ENCODE data around the gene SLC22A15.

Gene SLC22A15

DNA sequence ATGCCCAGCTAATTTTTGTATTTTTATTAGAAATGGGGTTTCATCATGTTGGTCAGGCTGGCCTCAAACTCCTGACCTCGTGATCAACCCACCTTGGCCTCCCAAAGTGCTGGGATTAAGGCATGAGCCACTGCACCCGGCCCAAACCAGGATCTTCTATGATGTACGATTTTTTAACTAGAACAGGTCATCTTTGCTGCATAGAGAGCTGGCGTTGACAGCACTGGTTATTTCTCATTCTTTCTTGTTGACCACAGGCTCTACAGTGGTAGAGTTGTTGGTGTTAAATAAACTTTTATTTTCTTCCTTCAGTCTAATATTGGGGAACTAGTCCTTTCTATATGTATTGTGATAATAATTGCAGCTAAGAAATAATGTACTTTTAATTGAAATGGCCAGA is 131.1 kb downstream of the SLC22A15 start:
- no peak for DNase-seq

DNA sequence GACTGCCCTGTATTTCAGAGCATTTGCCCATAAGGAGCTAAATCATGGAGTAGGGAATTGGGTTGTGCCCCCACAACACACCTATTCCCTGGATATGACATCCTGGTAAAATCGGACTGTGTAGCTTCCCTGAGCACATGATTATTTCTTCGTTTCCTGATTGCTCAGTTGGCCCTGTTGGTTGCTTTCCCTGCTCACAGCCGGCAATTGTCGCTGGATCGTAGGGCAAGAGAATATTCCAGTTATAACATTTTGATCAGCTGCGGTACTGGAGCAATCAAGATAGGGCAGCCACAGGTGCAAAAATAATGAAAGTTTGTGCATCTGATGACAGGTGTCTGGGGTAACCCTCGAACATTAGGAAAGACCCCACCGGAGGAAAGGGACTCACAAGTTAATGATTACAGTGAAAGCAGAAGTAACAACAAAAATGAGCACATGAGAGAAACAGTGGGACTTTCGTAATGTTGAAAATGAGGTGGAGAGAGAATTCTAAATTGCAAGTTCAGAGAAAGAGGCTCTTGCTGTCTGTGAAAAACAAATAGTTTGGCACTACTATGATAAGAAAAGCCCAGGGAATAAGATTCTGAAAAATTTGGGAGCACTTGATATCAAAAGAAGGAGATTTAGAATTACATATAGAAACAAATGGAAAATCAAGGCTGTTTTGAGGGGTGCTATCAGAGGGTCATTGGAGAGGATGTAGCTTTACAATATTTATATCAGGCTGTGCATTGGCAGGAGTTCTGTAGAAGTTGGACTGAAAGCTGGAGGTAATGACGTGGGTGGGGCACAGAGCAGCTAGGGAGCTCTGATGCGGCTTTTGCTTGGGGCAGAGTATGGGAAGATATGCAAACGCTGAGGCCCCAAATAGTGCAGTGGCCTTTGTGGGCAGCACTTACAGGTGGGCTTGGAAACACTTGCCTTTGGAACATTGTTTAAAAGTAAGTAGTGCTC is 134.5 kb downstream of the SLC22A15 start, which contains the start of gene MAB21L3:
MAB21L3 (plus strand) TSS at position 833 of the 957 bp plus-strand sequence. CDS start 1,217 bp downstream, outside the sequence.
- no peak for DNase-seq

DNA sequence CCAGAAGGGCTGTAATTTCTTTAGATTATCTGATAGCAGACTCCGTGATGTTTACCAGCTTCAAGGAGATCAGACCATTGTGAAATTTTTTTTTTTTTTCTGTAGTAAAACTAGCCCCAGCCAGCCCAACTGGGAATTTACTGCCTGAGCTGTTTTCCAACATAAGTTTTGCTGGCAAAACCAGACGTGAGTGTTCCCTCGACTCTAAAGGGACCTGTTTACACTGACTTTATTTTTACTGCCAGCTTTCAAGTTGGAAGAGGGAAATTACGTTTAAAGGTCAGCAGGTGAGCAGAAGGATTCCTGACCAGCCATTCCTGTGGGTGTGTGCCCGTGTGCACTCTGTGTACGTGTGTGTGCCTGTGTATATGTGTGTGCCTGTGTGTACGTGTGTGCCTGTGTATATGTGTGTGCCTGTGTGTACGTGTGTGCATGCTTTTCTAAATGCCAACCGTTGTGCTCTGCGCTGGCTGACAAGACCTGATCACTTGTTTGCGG is 135.3 kb downstream of the SLC22A15 start:
- DNase-seq, result no peak

DNA sequence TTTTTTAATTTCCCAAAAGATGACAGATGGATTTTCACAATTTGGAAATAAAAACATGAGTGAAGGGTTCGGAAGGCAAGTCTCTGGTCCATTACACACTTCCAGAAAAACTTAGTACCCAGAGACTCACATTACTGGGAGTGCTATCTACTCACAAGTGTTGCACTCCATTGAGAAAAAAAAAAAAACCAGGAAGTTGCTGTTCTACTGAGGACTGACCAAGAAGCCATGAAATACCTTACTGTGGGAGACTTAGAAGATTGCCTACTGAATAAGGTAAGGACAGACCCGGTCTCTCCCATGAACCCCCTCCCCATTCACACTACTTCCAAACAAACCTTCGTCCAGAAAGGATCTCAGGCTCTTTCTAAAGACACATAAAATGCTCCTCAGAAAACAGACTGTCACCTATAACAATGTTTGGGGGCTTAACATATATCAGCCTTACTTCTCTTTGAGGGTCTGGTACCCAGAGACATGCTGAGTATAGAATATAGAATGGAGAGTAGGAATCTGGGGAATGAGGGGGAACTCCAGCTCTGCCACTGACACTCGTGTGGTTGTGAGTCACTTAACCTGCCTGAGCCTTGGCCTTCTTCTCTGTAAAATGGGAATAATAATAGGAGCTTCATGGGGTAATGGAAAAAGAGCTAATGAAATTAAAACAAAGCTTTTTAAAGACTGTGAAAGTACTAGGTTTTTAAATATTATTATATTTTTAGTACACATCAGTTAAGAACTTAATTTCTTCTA is 136.3 kb downstream of the SLC22A15 start:
- DNase-seq, result no peak

DNA sequence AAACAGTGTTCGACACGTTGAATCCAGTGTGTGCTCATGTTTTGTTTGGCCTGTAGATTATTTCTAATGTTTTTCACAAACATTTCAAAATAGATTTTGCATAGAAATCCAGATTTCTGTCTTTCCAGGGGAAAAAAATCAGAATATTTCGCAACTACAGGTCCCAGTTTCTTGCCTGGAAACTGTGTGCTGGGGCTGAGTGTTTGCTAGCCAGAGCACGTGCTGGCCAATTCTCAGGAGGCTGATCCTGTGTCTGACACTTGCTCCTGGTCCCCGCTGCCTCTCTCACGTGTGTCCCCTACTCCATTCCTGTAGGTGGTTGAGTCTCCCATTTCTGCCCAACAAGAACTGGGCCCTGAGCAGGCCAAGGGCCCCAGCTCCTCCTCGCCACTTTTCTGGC is 137.3 kb downstream of the SLC22A15 start:
- no peak for DNase-seq

DNA sequence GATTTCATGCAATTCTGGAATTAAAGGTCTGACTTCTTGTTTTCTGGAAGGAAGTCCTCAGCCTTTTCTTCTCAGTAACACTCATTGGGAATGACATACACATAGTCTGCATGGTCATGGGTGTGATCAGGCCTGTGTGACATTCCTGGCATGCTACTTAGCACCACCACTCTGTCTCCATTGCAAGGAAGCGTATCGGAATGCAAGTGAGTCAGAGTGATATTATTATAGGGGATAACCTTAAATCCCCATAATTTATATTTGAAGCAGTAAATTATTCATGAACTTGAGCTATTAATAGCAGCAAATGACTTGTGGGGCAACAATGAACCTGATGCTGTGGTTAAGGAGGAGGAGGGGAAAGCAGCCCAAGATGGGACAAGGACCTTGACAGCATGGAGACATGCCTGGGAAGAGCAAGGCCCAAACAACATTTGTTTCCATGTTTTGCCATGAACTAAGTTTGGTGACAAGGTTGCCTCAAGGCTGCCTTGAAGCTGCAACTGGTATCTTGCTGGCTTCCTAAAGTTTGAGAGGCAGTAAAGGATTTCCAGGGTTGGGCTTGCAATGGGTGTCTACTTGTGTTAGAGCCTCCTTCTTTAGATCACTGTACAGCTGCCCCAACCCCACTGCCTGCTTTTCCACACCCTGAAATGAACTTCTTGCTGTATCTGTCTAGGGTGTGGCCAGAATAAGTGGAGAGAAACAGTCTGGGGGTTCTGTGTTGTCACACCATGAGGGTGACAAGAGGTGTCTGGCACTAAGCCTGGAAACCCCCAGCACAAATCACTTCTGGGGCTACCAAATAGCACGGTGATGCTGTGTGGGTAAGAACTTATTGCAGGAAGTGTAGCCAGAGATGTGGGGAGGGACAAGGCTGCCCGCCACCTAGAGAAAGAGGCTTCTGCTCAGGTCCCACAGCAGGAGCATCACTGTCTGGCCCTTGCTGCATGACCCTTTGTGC is 139.4 kb downstream of the SLC22A15 start:
- DNase-seq, result no peak

DNA sequence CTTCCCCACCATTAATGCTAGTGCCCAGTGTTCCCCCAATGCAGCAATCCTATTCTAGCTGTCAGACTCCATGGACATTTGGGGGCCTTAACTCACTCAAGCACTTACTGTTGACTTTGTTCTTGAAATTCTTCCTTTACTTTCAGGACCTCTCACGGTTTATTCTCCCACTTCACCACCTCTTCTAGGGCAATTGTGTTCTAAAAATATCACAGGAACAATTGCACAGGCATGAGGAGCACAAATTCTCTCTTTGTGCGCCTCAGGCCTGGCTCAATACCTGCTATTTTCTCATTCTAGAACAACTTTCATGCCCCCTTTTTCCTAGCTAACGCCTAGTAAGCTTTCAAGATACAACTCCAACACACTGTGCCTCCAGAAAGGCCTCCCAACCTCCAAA is 142.2 kb downstream of the SLC22A15 start:
- no peak for DNase-seq

Measured in activated naive CD4-positive, alpha-beta T cell (primary cell).